IPS DF 6.9 (cell line): ENCODE measurements around the gene SRSF5.

Source experiments
- DNase-seq: peaks from one replicate; pipeline ENCODE4 v3.0.0-alpha.2; 2013; ENCODE audit warnings: low read depth, low spot score
- H3K27ac ChIP-seq: one replicate; pipeline ENCODE4 v1.5.1; 2013; ENCODE audit warnings: low read length, control low read depth
- H3K27me3 ChIP-seq: 2 replicates; pipeline ENCODE4 v1.6.1; 2013; ENCODE audit warnings: mild to moderate bottlenecking, low read length; ENCODE audit not compliant: control insufficient read depth, insufficient read depth
- H3K36me3 ChIP-seq: 2 replicates; pipeline ENCODE4 v1.6.1; 2013; ENCODE audit warnings: low read length; ENCODE audit not compliant: control insufficient read depth, insufficient read depth
- H3K4me1 ChIP-seq: 2 replicates; pipeline ENCODE4 v1.6.1; 2013; ENCODE audit warnings: low read length; ENCODE audit not compliant: control insufficient read depth, insufficient read depth
- H3K4me3 ChIP-seq: 2 replicates; pipeline ENCODE4 v1.5.1; 2013; ENCODE audit warnings: mild to moderate bottlenecking, low read length
- H3K9me3 ChIP-seq: 2 replicates; pipeline ENCODE4 v1.6.1; 2013; ENCODE audit warnings: low read length, inconsistent platforms; ENCODE audit not compliant: control insufficient read depth, insufficient read depth
- WGBS: extraction: QIAGEN DNeasy Blood & Tissue Kit; methylation state at CpG from one replicate; pipeline ENCODE4 v1.1.7; 2013; ENCODE audit warnings: mixed read lengths, missing lambda C conversion rate; ENCODE audit not compliant: insufficient read length, insufficient coverage; 5-methylcytosine and 5-hydroxymethylcytosine counted together

The SRSF5 gene

DNA sequence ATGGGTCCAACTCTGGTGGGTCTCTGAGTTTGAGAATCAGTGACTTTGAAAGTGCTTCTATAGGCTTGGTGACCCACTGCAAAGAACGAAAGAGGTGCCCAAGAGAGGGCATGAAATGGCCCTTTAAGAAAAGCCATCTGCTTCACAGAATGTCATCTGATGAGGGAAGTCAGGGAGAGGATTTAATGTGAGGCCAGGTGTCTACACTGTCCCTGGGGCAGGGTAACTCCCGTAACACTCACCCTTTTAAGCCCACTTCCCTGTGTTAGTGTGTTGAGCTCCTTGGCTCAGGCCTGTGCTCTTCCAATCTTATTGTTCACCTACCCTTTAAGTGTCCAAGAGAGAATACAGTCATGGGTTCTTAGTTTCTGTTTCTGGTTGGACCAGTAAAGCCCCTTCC is 16.4 kb upstream of the SRSF5 start:
- Histone ChIP-seq H3K36me3 (no peaks in the 10 kb centered on the region), H3K9me3 (no peaks in the 10 kb centered on the region), H3K4me3 (no peak overlapping the region), H3K27ac (no peak overlapping the region), H3K4me1 (no peaks in the 10 kb centered on the region), H3K27me3 (no peaks in the 10 kb centered on the region)
- DNase-seq = no peak
- WGBS = no CpG with 5 or more reads among the region's 2 CpGs

DNA sequence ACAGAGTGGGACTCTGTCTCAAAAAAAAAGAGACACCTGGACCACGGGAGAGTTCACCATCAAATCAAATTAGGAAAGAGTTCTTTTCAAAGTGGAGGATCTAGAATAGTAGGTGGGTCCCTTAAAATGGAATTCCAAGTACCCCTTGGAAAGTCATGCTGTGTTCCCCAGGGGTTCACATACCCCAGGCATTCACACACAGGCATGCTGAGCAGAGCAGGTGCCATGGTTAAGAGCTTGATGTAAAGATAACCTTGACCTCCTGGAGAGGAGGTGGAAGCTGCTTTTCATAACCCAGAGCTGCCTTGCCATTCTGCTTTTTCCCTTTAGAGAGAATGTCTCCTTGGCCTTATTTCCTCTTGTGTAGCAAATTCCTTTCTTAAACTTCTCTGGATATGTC is 14.2 kb upstream of the SRSF5 start:
- Histone ChIP-seq H3K27ac (no peak overlapping the region), H3K4me3 (no peak overlapping the region), H3K36me3 (no peaks in the 10 kb centered on the region), H3K27me3 (no peaks in the 10 kb centered on the region), H3K4me1 (no peaks in the 10 kb centered on the region), H3K9me3 (no peaks in the 10 kb centered on the region)
- DNase-seq = no peak
- WGBS = no CpG with 5 or more reads among the region's 1 CpG

DNA sequence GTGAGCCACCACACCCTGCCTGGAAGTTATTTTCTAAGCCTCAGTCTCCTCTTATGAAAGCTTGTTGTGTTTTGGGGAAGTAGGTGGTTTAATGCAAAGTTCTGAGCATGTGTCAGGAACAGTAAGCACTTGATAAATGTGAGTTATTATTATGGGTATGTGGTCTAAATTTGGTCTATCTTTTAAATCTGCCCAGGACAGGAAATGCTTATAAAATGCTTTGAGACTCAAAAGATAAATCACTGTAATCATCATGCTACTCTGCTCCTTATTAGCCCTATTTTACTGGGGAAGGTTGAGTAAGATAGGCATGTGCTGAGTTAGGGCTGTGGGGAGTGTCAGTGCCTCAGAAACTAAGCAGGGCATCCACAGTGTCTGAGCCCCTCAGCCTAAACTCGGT is 13.1 kb upstream of the SRSF5 start:
- no peak overlapping the region for H3K4me3 ChIP-seq
- no peaks in the 10 kb centered on the region for H3K36me3 ChIP-seq
- no peak for DNase-seq
- H3K9me3 ChIP-seq = no peaks in the 10 kb centered on the region
- H3K27me3 ChIP-seq = no peaks in the 10 kb centered on the region
- no peaks in the 10 kb centered on the region for H3K4me1 ChIP-seq
- no peak overlapping the region for H3K27ac ChIP-seq
- WGBS = no CpG with 5 or more reads among the region's 1 CpG

DNA sequence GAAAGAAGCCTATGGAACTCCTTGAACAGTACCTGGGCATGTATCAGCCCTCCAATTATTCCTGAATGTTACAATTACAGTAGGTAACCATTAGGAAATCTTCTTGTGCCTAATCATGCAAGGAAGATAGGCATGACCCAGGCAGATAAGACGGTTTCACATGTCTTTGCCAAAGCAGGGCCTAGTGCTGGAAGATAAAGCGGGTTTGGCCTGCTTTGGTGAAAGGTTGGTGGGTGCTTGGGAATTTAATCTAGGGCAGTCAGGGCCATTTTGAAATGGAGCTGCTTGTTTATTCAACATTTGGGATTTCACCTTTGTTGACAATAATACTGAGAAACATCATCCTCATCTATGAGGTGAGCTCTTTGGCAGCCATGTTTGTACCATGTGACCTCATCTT is 12.5 kb upstream of the SRSF5 start:
- WGBS = no CpG with 5 or more reads among the region's 2 CpGs
- no peaks in the 10 kb centered on the region for H3K9me3 ChIP-seq
- no peak for DNase-seq
- no peaks in the 10 kb centered on the region for H3K36me3 ChIP-seq
- H3K4me1 ChIP-seq = no peaks in the 10 kb centered on the region
- H3K4me3 ChIP-seq = no peak overlapping the region
- no peaks in the 10 kb centered on the region for H3K27me3 ChIP-seq
- no peak overlapping the region for H3K27ac ChIP-seq

DNA sequence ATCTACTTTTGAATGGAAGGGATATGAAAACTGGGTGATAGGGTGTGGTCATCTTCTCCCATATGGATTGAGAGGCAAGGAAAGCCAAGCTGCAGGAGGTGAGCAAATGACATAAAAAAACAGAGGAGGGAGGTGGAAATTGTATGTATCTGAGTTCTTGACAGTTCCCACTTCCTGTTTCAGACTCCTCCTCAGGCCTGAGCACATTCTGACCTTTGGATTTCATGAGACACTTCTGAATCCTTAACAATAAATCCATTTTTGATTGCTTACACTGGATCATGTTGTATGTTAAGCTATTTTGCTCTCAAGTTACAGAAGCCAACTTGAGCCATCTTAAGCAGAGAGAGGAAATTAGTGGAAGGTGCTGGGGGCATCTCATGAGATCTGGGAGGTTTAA is 11.6 kb upstream of the SRSF5 start:
- Histone ChIP-seq H3K27me3 (no peaks in the 10 kb centered on the region), H3K4me3 (no peak overlapping the region), H3K36me3 (no peaks in the 10 kb centered on the region), H3K4me1 (no peaks in the 10 kb centered on the region), H3K9me3 (no peaks in the 10 kb centered on the region), H3K27ac (no peak overlapping the region)
- no peak for DNase-seq

DNA sequence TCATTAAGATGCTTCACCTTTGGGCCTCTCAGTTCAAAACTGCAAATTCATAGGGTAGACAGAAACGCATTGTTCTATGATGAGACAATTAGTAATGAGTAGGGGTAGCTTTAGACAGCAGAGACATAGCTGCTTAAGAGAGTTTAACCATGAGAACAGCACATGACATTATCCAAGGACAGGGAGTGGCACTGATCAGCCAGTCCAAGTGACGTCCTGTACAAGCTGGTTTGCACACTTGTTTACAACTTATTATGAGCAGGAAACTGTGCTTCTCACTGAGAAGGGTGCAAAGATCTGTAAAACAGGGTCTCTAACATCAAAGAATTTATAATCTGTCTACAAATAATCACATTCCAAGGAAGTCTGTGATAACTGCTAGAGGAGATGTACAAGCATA is 11.2 kb upstream of the SRSF5 start:
- H3K4me1 ChIP-seq = no peaks in the 10 kb centered on the region
- no peak for DNase-seq
- no peak overlapping the region for H3K27ac ChIP-seq
- no peaks in the 10 kb centered on the region for H3K27me3 ChIP-seq
- H3K9me3 ChIP-seq = no peaks in the 10 kb centered on the region
- WGBS = no CpG with 5 or more reads among the region's 2 CpGs
- no peaks in the 10 kb centered on the region for H3K36me3 ChIP-seq
- H3K4me3 ChIP-seq = no peak overlapping the region

DNA sequence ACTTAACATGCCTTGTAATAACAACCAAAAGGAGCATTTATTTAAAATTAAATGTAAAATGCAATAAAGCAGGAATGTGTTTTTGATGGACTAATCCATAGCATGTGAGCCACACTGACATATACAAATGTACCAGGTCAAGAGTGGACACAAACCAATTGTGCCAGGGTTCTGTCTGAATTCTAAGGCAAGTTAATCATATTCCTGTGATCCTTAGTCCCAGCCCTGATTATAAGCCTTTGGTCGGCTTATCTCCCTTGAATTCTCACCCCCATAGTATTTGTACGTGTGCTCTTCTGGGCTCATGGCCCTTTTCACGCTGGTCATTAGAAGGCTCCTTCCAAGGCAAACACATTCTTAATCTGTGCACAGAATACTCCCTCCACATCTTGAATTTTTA is 10.6 kb upstream of the SRSF5 start:
- DNase-seq = no peak
- no CpG with 5 or more reads among the region's 3 CpGs for WGBS
- H3K9me3 ChIP-seq = no peaks in the 10 kb centered on the region; the same call in 1 of the 2 replicates
- H3K27me3 ChIP-seq = no peaks in the 10 kb centered on the region
- H3K27ac ChIP-seq = no peak overlapping the region
- no peaks in the 10 kb centered on the region for H3K36me3 ChIP-seq
- no peak overlapping the region for H3K4me3 ChIP-seq
- H3K4me1 ChIP-seq = no peaks in the 10 kb centered on the region

DNA sequence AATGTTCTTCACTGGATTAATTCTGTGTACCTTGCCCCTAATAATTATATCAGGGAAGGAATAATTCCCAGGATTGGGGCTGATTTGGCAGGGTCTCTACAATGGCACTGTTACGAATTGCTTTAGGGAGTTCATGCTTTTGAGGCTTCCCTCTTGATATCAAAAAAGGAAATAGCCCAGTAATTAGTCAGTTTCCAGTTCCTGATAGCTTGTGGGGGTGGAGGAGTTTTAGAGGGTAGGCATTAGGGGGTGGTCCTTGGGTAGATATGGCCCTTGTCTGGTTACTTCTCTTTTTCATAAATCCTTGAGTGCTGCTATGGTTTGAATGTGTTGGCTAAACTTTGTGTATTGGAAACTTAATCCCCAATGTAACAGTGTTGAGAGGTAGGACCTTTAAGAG is 6.1 kb upstream of the SRSF5 start:
- H3K27ac ChIP-seq = no peak overlapping the region
- H3K4me3 ChIP-seq = no peak overlapping the region
- H3K9me3 ChIP-seq = no peaks in the 10 kb centered on the region; the same call in 1 of the 2 replicates
- no peaks in the 10 kb centered on the region for H3K4me1 ChIP-seq
- WGBS = no CpG with 5 or more reads among the region's 1 CpG
- no peaks in the 10 kb centered on the region for H3K36me3 ChIP-seq
- H3K27me3 ChIP-seq = no peaks in the 10 kb centered on the region
- DNase-seq = no peak

DNA sequence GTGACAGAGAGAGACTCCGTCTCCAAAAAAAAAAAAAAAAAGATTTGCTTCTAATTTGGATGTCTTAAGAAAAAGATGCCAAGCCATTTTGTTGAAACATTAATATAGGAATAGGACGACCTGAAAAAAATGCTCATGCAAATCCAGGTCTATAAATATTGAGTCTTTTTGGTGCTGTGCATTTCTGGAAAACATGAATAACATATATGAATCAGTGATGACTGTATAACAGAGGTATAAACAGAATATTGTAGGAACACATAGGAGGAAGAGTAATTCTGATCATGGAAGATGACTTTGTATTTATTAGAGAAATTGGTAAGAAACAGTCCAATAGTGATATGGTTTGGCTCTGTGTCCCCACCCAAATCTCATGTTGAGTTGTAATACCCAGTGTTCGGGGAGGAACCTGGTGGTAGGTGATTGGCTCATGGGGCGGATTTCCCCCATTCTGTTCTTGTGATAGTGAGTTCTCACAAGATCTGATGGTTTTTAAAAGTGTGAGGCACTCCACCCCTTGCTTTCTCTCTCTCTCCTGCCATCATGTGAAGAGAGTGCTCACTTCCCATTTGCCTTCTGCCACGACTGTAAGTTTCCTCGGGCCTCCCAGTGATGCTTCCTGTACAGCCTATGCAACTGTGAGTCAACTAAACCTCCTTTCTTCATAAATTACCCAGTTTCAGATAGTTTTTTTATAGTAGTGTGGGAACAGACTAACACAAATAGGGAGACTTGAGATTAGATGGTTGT is 3.0 kb upstream of the SRSF5 start:
- Histone ChIP-seq H3K4me1 (no peaks in the 10 kb centered on the region; the same call in 1 of the 2 replicates), H3K27me3 (no peaks in the 10 kb centered on the region), H3K27ac (no peak overlapping the region), H3K4me3 (no peak overlapping the region), H3K9me3 (no peaks in the 10 kb centered on the region; the same call in 1 of the 2 replicates), H3K36me3 (peaks cover 8% of the 10 kb centered on the region; the same call in 1 of the 2 replicates)
- WGBS = no CpG with 5 or more reads among the region's 6 CpGs
- no peak for DNase-seq

DNA sequence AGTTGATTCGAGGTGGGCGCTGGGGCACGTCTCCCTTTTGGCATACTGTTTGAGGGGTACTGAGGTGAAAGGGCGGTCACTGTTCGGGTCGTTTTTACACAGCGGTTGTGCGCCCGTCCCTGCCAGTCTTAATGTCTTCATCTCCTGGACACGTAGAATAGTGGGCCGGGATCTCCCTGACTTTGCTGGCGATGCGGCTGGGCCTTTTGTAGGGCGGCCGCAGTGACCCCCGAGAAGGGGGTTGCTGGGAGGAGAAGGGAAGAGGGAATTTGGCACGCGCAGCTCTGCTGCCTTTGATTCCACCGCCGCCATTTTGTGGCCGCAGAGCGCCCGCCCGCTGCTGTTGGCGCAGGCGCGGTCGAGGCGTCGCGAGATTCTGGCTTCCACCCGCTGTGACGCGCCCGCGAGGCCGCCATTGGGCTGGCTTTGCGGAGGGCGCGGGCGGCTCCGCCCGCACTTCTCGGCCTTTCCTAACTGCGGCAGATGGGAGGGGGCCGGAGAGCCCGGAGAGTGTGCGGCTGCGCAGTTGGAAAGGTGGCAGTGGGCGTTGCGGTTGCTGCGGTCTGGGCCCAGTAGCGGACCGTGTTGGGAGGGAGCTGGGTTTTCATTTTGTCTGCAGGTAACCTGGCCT is 542 bp downstream of the SRSF5 start:
- Histone ChIP-seq H3K9me3 (no peaks in the 10 kb centered on the region), H3K27me3 (no peaks in the 10 kb centered on the region), H3K27ac (no peak overlapping the region), H3K4me3 (peak overlapping the region; percentile 96), H3K4me1 (no peaks in the 10 kb centered on the region; the same call in 1 of the 2 replicates), H3K36me3 (peaks cover 30% of the 10 kb centered on the region)
- DNase-seq = peak; percentile 64
- no CpG with 5 or more reads among the region's 54 CpGs for WGBS

DNA sequence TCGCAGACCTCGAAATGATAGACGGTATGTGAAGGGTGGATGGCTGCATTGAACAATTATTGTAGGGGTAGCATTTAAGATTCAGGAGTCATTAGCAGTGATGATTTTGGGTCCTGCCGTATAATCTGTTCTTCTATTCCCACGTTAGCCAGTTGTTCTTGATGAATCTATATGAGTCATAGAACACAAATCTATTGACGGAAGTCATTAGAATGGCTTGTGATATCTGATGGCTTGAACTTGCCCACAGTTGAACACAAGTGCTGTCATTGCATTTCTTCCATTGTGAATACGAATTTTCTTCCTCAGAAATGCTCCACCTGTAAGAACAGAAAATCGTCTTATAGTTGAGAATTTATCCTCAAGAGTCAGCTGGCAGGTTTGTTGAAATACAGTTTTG is 1.9 kb downstream of the SRSF5 start:
- Histone ChIP-seq H3K36me3 (peaks cover 32% of the 10 kb centered on the region), H3K9me3 (no peaks in the 10 kb centered on the region), H3K4me3 (no peak overlapping the region), H3K27me3 (no peaks in the 10 kb centered on the region), H3K4me1 (no peaks in the 10 kb centered on the region; the same call in 1 of the 2 replicates), H3K27ac (no peak overlapping the region)
- WGBS = no CpG with 5 or more reads among the region's 8 CpGs
- DNase-seq = no peak
